GM12892 (cell line): ENCODE measurements around the gene CCDC60.

ENCODE experiments used
- DNase-seq: peaks from one replicate; pipeline ENCODE4 v3.0.0; 2011; ENCODE audit not compliant: insufficient read length
- FAIRE-seq: peaks from 2 replicates; lab custom pipeline; 2011; peaks lifted over from hg19 to GRCh38; lab: Jason Lieb, UNC
- POLR2A ChIP-seq: IDR thresholded peaks from 2 replicates; pipeline ENCODE4 v1.6.1; 2011; ENCODE audit warnings: low read depth, low read length, control low read depth
- POLR2AphosphoS5 ChIP-seq: IDR thresholded peaks from 2 replicates; pipeline ENCODE4 v1.6.1; 2011; ENCODE audit warnings: low read depth, low read length, control low read depth
- TAF1 ChIP-seq: IDR thresholded peaks from 2 replicates; pipeline ENCODE4 v1.6.1; 2011; ENCODE audit warnings: low read depth, mild to moderate bottlenecking, control low read depth, low read length, borderline replicate concordance

Gene CCDC60

DNA sequence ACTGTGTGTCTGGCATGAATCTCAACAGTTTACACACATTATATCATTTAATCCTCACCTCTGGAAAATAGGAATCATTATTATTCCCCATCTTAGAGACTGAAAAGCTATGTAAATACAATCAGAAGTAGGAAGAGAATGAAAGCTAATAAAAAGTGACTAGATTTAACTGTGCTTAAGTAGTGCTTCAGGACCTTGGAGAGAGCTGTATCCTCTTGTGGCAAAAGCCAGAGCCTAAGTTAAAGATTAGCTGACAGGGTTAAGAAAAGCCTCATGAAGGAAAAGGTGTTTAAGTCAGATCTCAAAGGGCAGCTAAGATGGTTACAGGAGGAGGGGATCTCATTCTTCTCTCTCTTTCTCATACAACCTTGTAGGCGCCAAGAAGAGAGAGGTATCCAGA is 193.7 kb downstream of the CCDC60 start:
- FAIRE-seq (no peak), DNase-seq (no peak)
- TF ChIP-seq TAF1 = no peak
- TF ChIP-seq POLR2AphosphoS5 = no peak
- TF ChIP-seq POLR2A = no peak

DNA sequence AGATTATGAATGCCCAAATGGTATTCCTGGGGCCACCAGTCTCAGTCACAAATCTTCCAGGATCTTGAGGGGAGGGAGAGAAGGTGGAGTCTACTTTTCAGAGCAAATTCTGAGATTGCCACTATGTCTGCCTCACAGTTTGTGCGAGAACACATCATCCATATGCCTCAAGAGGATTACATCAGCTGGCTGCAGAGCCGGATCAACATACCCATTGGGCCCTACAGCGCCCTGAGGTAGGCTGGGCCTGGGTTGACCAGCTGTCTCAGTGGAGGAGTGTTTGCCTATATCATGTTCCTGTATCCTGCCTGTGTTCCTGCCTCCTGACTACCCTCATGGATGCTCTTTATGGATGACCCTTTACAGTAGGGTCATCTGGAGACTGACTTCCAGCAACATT is 205.9 kb downstream of the CCDC60 start:
- TF ChIP-seq TAF1 = no peak
- TF ChIP-seq POLR2A = no peak
- TF ChIP-seq POLR2AphosphoS5 = no peak
- FAIRE-seq (no peak), DNase-seq (no peak)

DNA sequence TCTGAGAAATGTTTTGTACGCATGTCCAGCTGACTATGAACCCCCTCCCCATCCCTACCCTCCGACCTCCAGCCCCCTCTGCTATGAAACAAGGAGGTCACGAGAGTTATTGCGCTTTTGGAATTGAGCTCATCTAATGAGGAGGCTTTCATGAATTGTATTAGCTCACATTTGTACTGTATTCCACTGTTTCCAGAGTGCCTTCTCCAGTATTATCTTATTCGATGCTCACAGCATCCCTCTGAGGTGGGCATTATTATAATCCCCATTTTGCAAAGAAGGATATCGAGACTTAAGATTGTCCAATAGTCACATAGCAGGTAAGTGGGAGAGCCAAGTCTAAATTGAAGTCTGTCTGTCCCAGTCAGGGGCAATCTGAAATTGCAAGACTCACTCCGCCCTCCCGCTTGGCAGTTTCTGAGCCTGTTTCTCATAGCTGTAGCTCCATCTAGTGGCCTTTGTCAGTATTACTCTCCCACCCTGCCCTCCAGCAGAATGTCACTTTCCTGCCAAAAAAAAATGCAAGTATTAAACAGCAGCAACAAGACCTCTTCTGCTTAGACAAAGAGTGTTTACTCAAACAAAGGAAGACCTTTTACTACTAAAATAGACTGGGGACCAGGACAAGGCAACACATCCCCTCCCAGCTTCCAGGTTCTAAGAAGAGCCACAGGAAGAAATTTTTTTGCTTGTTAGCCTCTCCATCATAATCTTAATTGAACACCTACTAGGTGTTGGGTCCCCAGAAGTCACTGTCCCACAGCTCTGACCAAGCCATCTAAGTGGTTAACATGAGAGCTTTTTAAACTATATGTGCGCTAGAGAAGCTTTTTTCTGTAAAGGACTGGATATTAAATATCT is 210.5 kb downstream of the CCDC60 start:
- FAIRE-seq (peak; percentile 96), DNase-seq (peak; percentile 15)
- TF ChIP-seq POLR2A (no peak), TAF1 (no peak), POLR2AphosphoS5 (no peak)

DNA sequence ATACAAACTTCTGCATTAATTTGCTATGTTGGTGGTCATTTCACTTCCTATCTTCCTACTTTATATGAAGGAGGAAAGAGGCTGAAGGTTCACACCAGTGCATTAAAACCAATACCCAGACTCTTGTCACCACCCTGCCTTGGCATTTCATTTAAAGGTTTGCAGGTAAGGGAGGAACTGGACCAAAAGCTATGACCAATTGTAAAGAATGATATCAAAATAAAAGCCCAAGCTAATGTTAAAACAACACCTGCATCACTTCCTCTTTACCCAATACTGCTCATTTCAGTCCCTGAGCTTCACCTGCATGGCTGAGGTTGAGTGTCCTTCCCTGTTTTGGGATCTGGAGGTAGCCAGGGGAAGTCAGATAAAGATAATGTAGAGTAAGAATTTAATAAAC is 211.8 kb downstream of the CCDC60 start:
- FAIRE-seq = no peak
- no peak for DNase-seq
- TF ChIP-seq POLR2AphosphoS5 (no peak), POLR2A (no peak), TAF1 (no peak)

DNA sequence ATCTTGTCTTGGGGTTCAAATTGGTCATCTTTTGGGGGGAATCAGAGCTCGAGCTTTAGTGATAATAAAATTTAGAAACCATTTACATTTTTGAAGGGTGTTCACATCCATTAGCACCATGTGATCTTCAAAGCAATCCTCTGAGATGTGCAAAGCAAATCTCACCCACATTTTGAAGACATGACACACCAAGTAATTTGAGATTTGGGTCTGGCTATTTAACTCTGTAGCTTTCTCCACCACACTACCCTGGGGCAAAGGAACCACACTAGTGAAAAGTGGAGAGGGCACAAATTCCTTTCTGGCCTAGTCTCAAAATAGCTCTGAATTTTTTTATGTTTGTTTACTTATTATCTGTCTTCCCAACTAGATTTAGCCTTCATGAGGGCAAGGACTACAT is 212.5 kb downstream of the CCDC60 start:
- TF ChIP-seq POLR2A (no peak), TAF1 (no peak)
- FAIRE-seq = no peak
- no peak for DNase-seq

DNA sequence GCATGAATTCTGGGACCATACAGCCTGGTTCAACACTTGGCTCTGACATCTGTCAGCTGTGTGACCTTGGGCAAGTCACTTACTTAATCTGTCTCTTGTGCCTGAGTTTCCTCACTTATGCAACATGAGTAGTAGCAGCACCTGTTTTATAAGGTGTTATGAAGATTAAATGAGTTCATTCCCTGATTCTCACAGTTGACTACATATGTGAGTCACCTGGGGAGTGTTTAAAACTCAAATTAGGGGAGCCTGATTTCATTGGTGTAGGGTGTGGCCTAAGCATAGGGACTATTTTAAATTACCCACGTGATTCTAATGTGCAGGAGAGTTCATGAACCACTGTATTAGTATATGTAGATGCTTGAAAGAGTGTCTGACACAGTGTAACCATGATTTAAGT is 222.3 kb downstream of the CCDC60 start:
- TF ChIP-seq POLR2AphosphoS5 (no peak), POLR2A (no peak), TAF1 (no peak)
- FAIRE-seq (no peak), DNase-seq (no peak)

DNA sequence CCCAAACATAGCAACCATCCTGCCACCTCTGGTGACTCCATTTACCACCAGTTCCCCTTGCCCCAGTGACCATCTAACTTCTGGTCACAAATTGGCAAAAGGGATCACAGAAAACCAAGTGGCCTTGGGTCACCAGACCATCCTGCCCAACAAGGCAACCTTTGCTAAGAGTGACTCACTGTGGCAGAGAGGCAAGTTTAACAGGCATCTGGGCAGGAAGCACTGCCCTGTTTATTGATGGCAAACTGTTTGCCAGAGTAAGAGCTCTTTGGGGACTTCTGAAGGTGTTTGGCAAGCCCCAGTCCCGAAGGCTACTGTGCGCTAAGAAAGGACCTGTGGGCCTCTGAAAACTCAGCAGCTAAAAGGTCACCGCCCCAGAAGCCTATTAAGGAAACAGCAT is 230.9 kb downstream of the CCDC60 start:
- TF ChIP-seq TAF1 (no peak), POLR2A (no peak), POLR2AphosphoS5 (no peak)
- FAIRE-seq (no peak), DNase-seq (no peak)

DNA sequence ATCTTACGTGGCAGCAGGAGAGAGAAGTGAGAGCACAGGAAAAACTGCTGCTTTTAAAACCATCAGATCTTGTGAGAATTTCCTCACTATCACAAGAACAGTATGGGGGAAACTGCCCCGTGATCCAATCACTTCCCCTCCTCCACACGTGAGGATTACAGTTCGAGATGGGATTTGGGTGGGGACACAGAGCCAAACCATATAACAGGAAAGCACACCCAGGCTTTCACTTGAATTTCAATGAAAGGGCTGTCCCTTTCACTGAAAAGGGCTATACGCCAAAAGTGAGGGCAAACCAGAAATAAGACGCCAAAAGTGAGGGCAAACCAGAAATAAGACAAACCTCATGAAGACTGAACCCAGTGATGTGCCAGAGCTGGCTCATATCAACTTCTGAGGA is 236.2 kb downstream of the CCDC60 start:
- TF ChIP-seq POLR2A (no peak), POLR2AphosphoS5 (no peak), TAF1 (no peak)
- DNase-seq (no peak), FAIRE-seq (no peak)

DNA sequence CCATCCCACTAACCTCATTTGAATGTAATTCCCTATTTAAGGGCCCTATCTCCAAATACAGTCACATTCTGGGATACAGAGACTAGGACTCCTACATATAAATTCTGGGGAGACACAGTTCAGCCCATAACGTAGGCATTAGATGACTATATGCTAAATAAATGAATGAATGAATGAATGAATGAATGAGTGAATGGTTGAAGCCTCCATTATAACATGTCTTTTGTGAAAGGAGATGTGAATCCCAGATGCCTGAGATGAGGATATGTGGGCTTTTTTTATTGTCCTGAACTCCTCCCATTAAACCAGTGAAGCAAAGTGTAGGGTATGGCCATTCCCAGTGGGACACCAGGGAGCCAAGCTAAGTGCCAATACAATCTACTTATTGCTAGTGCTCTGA is 238.6 kb downstream of the CCDC60 start:
- no peak for TF ChIP-seq POLR2A
- TF ChIP-seq POLR2AphosphoS5 = no peak
- no peak for TF ChIP-seq TAF1
- FAIRE-seq = no peak

DNA sequence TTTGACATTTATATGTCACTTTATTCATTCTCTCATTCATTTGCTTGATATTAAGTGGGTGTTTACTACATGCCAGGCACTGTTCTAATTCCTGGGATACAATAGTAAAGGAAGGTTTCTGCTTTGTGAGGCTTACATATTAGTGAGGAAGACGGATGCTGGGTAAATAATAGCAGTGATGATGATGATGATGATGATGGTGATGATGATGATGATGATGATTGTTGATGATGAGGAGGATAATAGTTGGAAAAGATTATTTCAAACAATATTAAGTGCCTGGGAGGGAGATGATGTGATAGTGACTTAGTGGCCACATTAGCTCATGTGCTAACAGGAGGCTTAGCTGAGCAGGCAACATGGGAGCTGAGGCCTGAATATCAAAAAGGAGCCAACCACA is 239.7 kb downstream of the CCDC60 start:
- FAIRE-seq (no peak), DNase-seq (no peak)
- TF ChIP-seq POLR2A (no peak), POLR2AphosphoS5 (no peak), TAF1 (no peak)

More for the DNA sequence above, 238.6 kb downstream of the CCDC60 start:
- DNase-seq = no peak

DNA sequence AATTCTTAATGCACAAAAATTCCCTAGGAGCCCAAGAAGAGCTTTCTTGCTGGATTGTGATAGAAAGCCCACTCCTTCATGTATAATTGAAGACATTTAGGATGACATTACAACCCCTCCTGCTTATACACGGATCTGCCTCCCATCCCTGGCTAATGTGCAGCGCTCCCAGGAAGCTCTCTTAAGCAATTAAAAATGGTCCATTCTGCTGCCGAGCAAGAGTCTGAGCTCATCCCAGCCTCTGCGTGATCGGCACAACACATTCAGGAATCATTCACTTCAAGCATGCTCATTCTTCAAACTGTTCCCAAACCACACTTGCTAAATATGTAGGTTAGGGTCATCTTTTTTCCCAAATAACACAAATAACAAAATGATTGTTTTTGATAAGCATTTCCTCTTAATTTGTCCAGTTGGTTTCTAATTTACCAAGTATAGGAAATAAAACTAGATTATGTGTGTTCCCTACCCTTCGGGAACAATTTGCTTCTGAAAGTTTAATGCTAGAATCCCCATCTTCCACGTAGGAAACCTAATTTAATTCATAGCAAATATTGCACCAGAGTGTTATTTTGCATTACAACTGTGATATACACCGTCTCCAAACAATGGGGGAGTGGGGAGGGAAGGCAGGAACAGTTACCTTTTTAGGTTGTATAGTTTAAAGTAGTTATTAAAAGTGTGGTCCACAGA is 241.7 kb downstream of the CCDC60 start:
- no peak for TF ChIP-seq POLR2A
- FAIRE-seq (no peak), DNase-seq (no peak)

DNA sequence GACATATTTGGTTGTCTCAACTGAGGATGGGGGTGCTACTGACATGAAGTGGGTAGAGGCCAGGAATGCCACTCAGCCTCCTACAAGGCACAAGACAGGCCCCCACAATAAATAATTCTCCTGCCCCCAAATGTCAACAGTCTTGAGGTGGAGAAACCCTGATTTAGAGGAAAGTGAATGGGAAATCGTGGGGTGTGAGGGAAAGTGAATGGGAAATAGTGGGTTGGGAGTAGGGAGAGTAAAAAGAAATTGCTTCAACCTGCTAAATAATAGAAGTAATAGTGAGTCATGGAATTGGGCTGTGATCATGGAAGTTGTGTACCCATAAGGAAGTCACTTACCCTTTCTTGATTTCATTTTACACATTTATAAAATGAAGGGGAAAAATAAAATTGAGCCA is 242.4 kb downstream of the CCDC60 start:
- TF ChIP-seq POLR2AphosphoS5 = no peak
- no peak for TF ChIP-seq TAF1
- no peak for TF ChIP-seq POLR2A
- FAIRE-seq = no peak
- no peak for DNase-seq
